ENCODE results near the gene LSM5.
A peak's percentile ranks its signal among the peaks of the same experiment; 100 is the strongest.

LSM5 gene

DNA sequence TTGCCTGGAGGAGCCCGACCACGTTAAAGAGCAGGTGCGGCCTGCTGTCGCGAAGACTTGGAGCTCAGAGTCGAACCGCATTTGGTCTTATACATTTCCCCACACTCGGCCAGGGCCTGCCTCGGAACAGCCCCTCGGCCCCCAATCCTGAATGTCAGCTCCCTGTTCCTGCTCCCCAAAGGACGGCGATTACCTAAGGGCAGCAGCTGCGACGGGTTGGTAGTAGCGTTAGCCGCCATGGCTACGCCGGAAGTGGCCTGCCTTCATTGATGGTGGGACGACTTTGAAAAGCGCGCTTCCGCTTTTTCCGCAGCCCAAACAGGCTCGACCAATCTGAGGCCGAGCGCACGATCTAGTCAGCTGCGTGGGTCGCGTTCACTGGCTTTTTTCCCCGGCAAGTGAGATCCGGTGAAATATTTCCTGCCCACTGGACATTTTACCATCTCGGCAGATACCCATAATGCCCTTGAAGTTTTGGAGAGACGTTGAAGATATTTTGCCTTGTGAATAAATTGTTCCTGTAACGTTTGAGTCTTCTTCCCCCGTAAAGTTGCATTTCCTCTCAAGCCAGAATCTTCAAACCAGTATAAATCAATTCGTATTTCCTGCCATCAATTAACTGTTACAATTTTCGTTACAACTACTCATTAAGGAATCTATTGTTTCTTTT is at the start of gene LSM5:
LSM5 (minus strand) TSS at position 254 of the 670 bp plus-strand sequence; CDS start at position 239, 15 bp downstream.
- peak; percentile 76 to 79 for DNase-seq (ENCODE audit: low read depth in 2 of 2)

DNA sequence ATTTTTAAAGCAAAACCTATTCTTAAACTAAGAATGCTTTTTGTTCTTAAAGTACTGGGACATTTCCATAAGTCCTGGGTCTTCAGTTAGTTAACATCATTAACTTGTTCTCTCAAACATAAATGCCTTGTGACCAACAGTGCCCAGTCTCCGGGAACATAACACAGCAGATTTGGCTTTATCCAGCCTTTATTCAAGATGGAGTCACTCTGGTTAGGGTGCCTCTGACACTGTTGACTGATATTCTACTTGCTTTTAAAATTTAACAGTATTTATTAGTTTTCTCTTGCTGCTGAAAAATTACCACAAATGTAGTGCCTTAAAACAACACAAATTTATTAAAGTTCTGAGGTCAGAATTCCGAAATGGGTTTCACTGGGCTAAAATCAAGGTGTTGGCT is 49.2 kb upstream of the LSM5 start:
- no peak for DNase-seq (ENCODE audit: low read depth in 2 of 2)

DNA sequence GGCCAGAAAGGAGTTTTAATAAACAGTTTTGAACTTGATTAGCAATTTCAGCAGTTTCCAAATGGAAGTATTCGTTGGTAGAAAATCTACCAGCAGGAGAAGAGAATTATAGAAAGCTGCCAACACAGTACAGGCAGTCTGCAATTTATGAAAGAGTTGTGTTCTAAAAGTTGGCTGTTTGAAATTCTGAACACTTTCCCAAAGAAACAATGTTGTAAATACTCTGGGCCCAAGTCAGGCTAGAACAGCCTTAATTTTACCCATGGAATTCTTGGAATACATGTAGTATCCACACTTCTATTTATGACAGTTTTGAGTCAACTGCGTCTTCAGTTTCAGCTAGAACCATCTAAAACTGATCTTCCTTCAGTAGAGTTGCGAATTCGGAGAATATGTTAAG is 47.6 kb upstream of the LSM5 start:
- DNase-seq (ENCODE audit: low read depth in 2 of 2): no peak

DNA sequence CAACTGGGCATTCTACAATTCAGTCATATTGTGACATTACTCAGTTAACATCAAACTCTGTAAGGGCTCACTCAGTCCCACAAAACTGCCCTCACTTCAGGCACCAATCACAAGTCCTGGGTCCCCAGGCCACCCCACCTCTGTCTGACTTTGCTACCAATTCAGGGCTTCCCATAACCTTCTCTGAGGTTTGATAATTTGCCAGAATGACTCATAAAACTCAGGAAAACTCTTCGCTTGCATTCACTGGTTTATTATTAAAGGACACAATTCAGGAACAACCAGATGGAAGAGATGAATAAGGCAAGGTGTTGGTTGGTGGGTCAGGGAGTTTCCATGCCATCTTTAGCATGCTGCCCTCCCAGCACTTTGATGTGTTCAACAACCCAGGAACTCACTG is 46.4 kb upstream of the LSM5 start:
- DNase-seq (ENCODE audit: low read depth in 2 of 2): no peak

DNA sequence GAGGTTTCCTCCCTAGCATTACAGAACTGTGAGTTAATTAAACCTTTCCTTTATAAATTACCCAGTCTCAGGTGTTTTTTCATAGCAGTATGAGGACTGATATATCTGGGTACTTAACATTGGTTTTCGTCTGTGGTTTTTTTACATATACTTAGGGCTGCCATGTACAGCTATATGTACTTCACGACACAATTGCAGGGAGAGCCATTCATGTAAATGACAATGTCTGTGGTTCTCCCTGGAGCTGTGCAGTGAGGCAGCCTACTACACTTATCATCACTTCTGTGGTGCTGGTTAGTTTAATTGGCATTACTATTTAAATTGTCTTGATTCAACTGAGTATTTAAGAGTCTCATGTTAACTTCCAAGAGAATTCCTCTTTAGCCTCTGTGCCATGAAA is 45.8 kb upstream of the LSM5 start:
- no peak for DNase-seq (ENCODE audit: low read depth in 2 of 2)

DNA sequence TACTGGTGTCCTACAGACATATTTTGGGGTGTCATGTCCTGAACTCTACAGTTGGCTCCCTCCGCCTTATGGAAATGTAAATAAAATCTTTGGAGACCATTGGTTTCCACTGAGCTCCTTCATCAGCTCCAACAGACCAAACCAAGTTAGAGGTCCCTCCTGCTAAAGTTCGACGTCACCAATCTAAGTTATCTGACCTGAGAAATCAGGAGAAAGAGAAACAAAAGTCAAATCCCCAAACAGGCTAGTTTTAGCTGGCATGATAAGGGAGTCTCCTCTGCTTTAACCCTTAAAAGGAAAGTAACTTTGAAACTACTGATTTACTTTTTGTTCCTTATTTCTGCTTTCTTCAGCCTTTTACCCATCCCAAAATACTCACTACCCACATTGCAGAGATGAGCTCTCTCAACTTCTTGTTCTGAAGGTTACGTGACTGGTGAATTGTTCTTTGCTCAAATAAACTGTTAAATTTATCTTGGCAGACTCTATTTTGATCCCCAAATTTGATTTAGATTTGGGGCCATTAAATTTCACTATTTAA is 45.1 kb upstream of the LSM5 start:
- no peak for DNase-seq (ENCODE audit: low read depth in 2 of 2)

DNA sequence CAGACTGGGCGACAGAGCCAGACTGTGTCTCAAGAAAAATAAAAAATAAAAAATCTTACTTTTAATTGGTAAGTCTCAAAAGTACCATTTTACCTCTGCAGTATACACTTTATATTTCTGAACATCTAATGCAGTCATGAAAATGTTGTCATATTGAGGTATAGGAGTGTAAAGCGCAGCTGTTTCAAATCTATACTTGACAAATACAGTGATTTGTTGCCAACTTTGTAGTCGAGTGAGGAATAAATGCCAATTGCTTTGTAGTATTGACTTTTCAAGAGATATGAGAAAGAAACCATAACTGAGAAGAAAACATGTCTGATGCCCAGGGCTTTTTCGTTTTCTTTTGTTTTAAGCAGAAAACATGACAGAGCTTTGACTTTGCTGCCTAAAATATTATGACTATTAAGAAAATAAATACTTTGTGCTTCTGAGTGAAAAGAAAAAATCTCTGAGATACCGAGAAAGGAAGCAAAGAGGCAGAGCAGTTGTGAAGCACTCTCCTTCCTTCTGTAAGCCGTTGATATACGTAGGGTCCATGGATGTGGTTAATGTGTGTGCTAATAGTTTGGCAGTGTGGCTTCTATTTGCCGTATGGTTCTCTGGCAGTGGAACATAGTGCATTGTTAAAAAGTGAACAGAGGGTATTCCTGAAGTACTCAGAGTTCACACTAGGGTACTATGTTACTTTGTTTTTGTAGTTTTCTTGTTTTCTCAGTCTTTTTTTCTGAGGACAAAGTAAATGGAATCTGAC is 43.3 kb upstream of the LSM5 start:
- DNase-seq (ENCODE audit: low read depth in 2 of 2): no peak

DNA sequence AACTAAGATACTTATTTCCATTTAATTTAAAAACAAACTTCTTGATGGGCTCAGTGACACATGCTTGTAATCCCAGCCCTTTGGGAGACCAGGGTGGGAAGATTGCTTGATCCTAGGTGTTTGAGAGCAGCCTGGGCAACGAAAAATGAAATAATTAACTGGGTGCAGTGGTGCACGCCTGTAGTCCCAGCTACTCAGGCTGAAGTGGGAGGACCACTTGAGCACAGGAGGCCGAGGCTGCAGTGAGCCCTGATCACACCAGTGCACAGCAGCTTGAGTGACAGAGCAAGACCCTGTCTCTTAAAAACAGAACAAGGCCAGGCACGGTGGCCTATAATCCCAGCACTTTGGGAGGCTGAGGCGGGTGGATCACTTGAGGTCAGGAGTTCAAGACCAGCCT is 42.5 kb upstream of the LSM5 start:
- no peak for DNase-seq (ENCODE audit: low read depth in 2 of 2)

DNA sequence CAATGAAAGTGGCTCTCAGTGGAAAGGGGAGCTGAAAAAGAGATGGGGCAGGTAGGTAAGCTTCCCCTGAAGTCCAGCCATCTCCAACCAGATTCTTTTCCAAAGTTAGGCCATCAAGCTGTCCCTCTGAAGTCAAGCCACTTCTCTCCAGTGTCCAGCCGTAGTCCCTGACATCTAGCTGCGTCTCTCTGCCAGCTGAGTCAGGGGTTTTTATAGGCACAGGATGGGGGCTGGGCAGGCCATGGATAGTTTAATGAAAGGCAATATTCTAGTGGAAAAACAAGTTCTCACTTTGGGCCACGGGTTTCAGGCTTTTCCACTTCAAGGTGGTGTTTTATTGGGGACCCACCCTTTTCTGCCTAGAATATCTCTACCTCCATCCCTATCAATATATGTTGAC is 41.9 kb upstream of the LSM5 start:
- DNase-seq (ENCODE audit: low read depth in 2 of 2): no peak

DNA sequence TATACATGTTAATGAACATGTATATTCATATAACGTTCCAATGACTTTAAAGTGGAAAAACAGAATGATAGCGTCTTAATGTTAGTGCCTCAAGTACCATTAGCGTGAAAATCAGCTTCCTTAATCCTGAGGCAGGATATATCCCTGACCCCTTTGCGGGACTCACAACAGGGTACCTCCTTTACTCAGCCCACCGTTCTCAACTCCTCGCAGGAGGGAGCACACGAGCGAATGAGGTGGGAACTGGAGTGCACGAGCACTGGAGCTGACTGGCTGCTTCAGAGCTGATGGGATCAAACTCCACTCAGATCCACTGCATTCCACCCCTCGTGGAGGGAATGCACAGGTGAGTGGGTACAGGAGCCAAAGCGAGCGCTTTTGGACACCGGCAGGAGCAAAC is 41.2 kb upstream of the LSM5 start:
- no peak for DNase-seq (ENCODE audit: low read depth in 2 of 2)

DNA sequence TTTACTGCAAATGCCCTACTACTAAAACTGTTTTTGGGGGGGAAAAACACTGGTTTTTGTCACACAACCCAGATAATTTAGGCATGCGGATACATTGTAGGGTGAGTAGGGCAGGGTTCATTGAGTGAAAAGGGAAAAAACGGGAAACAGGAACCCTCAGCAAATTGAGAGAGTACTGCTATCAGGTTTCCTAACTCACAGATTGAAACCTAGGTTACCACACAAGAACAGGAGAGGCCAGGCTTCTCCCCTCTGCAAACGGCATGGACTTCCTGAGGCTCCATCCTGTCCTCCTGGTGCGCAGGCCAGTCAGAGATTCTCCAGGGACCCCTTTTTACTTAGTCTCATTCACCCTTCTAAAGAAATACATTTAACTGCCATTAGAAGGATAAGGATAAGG is 35.7 kb upstream of the LSM5 start:
- DNase-seq (ENCODE audit: low read depth in 2 of 2): no peak

DNA sequence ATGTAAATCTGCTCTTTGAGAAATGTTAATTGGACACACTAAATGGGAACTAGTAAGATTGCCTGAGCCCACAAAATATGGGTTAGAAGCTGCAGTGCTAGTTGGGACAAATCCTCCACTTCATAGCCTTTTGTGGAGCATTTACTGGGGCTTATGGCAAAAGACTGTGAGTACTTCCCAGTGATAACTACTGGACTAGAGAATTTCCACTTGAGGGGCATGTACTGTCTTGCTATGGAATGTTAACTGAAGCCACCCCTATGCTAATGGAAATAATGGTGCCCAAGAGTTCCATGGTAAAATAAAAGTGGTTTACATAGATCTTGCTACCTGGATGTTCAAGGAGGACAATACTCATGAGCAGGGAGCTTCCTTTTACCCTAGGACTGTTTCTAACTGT is 34.5 kb upstream of the LSM5 start:
- no peak for DNase-seq (ENCODE audit: low read depth in 2 of 2)

DNA sequence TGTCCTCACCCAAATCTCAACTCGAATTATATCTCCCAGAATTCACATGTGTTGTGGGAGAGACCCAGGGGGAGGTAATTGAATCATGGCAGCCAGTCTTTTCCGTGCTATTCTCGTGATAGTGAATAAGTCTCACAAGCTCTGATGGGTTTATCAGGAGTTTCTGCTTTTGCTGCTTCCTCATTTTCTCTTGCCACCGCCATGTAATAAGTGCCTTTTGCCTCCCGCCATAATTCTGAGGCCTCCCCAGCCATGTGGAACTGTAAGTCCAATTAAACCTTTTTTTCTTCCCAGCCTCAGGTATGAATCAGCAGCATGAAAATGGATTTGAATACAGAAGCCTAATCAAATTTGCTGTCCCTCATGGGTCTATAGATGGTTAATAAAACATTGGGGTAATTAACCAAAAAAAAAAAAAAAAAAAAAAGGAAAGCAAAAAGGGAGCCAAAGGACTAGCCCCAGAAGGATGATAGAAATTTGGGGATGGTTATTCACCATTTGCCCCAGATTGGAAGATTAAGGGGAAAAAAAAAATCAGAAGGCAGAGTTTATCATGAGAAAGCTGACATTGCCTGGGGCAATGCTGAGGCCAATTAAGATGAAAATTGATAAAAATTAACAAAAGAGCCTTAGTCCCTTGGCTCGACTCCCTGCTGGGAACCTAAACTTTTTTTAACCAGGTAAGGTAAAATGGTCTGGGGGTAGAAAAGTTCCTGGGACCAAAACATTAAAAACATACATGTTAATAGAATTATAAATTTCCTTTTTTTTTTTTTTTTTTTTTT is 32.8 kb upstream of the LSM5 start:
- no peak for DNase-seq (ENCODE audit: low read depth in 2 of 2)

DNA sequence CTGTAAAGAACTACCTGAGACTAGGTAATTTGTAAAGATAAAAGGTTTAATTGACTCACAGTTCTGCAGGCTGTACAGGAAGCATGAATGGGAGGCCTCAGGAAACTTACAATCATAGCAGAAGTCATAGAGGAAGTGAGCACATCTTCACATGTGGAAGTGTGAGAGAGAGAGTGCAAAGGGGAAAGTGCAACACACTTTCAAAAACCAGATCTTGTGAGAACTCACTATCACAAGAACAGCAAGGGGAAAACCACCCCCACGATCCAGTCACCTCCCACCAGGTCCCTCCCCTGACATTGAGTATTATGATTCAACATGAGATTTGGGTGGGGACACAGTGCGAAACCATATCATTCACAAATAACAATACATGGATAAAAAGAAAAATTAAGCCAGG is 29.6 kb upstream of the LSM5 start:
- DNase-seq (ENCODE audit: low read depth in 2 of 2): no peak

DNA sequence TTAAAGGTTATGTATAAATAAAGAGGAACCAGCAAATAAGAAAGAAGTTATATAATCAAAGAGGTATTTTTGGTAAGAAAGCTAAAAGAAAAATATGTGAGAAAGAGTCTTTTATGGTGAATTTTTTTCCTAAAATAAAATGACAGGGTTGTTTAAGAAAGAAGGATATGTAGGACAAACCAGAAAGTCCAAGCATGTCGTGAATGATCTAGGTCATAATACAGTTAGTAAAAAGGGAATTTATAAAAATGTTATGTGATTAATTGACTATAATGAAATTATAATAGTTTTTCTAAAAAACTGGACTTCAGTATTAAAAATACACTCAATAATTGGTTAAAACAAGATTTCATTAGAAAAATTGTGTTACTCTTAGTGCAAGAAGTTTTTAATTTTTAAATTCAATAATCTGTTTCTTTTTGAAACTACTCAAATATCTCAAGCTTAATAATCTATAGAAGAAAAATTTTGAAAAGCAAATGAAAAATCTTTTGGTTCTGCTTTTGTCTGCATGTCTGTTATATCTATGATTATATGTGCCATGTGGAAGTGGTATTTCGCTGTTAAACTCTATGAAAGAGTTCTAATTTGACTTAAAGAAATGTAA is 28.5 kb upstream of the LSM5 start:
- no peak for DNase-seq (ENCODE audit: low read depth in 2 of 2)

DNA sequence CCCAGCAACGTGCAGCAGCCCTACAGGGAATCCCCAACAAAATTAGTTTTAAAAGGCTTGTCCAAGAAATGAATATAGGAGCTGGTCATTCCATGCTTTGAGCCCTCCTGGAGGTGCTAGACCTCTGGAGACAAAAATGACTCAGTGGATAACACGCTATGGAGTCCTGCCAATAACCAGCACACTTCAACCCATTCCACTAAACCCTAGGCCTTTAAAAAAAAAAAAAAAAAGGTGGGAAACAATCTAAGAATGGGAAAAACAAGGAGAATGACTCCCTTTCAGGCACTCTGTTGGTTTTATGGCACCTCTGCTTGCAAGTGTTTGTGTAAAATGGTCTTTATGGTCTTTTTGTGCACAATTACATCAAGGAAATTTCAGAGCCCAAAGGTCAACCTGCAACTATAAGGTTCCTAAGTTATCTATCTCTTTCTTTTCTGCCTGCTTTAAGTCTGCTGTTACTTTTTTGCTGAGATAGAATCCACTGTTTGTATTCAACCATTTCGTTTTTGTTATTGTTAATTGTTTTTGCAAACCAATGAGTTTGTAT is 26.4 kb upstream of the LSM5 start:
- DNase-seq (ENCODE audit: low read depth in 2 of 2): no peak

DNA sequence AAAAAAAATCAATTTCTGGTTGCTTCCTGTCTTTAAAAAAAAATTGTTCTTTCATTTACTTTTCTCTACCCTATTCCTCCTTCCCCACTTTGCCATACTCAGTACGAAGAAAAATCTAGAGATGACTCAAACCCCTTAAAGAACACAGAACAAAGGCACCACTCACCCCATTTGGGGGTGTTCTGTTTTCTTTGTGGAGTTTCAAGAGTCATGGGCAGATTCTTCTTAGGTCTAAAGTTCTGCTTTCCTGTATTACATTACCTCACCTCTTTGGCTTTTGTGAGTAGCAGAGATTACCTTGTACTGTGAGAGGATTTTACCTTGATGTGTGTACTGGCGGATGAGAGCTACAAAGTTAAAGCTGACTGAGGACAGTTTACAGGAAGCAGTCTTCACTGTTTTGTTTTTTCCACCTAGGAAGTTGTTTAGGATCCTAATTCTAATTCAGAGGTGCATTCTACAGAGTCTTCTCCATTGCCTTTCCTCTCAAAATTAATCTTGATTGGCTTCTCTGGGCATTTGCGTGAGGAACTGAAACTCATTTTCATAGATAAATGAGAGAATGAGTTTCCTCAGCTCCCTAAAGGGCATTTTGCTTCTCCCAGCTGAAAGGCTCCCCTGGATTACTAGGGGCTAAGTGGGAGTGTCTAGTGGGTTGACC is 25.8 kb upstream of the LSM5 start:
- DNase-seq (ENCODE audit: low read depth in 2 of 2): no peak

DNA sequence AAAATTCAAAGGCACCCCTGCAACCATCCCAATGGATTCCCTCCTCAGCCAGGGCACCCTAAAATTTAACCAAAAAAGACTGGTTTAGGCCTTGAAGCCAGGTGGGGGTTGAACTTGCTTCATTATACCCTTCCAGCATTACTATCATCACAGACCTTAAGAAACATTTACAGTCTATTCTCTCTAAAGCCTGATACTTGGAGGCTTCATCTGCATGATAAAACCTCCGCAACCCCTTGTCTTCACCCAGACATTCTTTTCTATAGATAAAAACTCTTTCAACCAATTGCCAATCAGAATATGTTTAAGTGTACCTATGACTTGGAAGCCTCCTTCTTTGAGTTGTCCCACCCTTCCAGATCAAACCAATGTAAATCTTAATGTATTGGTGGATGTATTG is 23.0 kb upstream of the LSM5 start:
- DNase-seq (ENCODE audit: low read depth in 2 of 2): no peak

DNA sequence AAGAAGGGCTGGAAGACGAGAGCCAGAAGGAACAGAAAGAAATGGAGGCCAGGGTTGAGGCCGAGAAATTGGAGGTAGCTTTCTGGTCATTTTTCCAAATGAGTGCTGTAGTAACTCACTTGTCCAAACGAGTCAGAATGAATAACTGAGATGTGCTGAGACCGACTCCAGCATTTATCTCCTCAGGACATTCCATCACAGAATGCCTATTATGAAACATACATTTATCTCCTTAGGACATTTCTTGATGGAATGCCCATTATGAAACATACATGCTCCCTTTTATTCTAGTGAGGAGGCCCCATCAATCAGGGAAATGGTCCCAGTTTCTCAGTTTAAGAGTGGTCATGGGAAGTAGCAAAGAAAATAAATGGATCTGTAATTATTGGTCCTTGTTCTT is 21.6 kb upstream of the LSM5 start:
- DNase-seq (ENCODE audit: low read depth in 2 of 2): no peak

DNA sequence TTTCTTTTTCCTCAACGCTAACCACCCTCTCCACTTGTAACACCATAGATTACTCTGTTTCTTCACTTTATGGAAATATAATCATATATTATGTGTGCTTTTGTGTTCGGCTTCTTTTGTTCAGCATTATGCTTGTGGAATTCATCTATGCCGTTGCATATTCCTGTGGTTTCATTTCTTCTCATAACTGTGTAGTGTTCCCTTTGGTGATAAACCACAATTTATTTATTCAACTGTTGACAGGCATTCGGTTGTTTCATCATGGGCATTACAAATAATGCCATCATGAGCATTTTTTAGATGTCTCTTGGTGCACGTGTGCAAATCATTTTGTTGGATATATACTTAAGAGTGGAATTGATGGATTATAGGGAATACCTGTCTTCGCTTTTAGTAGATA is 17.2 kb upstream of the LSM5 start:
- no peak for DNase-seq (ENCODE audit: low read depth in 2 of 2)

Measured in activated CD4-positive, alpha-beta T cell treated with anti-CD3 and anti-CD28 coated beads for 24 hours (primary cell).